OCI-LY3 (cell line): Measurements from ENCODE around the gene ARFGAP2.

Source experiments
- CTCF ChIP-seq: fragments of 200-600, 300-600 bp; sonication (generic); IDR thresholded peaks from 2 replicates; pipeline ENCODE4 v1.5.1; 2014; ENCODE audit warnings: antibody characterized with exemption, low read length, low read depth
- EZH2phosphoT487 ChIP-seq: fragments of 200-600 bp; shearing (Covaris generic); IDR thresholded peaks from 2 replicates; pipeline ENCODE4 v1.6.1; 2018; ENCODE audit warnings: antibody characterized with exemption, mixed run types, low read depth

GRCh38 chr11:47171856-47172255, 4.8 kb downstream of the ARFGAP2 start:
- no peak for TF ChIP-seq CTCF
- TF ChIP-seq EZH2phosphoT487, result no peak
